GM18502 (cell line): ENCODE data around the gene PID1.

Experiments used
- ATAC-seq: cut with Tn5 transposase; IDR thresholded peaks from one replicate; pipeline ENCODE4 v1.9.1; 2021; ENCODE audit warnings: mild to moderate bottlenecking; ENCODE audit not compliant: unreplicated experiment, poor library complexity

PID1 gene

DNA sequence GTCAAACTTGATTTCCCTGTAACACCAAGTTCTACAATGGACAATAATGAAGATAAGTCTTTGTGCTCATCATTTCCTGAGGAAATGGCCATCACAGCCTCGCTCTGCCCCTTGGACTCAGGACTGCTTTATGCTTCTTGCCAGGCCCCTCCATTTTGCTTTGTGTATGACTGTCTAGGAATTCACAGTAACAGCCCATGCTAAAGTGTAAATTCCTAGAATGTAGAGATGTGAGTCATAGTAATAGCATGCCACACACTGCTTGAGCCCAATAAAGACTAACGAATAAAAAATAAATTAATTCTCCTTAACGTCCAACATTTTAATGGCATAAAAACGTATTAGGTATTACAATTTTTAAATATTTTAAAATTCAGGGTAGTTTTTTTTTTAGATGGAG lies 226.5 kb downstream of the PID1 start:
- no peak for ATAC-seq

DNA sequence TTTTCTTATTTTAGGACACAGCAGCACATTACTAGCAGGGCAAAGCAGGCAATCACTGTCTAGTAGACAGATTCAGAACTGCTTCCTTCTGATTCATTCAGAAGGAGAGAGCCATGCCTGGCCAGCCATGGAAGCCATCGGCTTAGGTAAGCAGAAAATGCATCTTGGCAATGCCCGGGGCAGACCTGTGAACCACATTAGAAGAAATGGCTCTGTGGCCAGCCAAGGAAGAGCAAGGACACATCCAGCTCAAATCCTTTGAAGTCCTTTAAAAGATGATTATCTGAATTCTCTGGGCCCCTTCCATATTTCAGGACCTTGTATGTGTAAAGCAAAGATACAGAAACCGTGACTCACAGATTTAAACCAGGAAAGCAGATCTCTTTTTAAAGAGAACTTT lies 227.4 kb downstream of the PID1 start:
- ATAC-seq = no peak

DNA sequence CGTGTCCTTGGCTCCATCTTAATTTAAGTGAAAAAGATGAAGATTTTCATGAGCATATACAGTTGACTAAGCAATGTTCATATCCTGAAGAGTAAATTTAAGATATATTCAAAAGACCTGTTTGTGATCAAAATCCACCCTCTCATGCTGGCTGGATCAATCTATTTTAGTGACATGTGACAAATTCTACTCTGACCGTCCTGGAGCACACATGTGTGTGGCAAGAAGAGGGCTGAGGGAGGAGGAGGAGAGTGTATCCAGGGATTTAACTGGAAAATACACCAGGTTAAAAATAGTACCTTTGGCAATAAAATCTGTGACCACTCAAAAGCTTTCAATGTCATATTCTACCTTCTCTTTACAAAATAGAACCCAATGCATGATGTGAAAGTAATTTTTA lies 228.7 kb downstream of the PID1 start:
- ATAC-seq = no peak

GRCh38 chr2:229041691-229042090 lies 229.4 kb downstream of the PID1 start:
- no peak for ATAC-seq

DNA sequence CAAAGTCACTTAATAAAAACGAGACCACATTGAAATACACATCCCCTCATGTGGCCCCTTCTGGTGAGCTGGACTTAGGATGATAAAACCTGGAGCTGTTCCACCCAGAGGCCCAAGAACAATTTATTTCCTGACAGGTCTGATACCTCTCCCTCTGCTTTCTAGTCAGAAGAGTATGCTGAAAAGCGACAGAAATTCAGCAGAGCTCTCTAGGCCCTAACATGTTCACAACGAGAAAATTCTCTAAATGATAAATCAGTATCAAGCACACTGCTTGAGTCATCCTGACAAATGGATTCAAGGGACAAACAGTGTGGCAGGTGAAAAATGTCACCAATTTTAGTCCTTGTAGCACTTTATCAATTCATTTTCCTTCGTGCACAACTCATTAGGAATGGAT lies 233.5 kb downstream of the PID1 start:
- ATAC-seq = no peak

- no peak for ATAC-seq
These were observed 237.3 kb downstream of the PID1 start for GRCh38 chr2:229033816-229034215.

DNA sequence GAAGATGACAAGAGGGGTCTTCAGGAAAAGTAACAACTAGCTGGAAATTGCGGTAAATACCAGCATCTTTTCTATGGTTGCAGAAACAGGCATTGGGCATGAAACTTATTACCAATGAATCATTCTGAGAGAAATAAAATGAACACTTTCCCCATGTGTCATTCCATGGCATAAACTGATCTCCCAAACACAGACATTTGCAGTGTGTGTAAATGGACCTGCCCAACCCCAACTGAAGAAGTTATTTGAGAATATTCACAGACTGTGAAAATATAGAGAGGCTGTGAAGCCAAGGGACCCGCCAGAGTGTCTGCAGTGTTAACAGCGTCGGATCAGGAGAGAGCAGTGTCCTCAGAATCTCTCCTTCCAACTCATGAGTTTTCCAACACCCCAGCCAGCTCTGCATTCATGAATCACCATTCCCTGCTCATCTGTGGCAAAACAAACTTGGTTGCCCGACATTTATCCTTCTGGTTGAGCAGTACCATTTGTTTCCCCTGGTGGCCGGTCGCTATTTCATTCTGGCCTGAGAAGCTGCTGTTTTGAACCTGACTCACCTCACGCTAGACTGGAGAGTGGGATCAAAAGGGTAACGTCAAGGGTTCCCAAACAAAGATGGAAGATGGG lies 238.4 kb downstream of the PID1 start:
- ATAC-seq = no peak

DNA sequence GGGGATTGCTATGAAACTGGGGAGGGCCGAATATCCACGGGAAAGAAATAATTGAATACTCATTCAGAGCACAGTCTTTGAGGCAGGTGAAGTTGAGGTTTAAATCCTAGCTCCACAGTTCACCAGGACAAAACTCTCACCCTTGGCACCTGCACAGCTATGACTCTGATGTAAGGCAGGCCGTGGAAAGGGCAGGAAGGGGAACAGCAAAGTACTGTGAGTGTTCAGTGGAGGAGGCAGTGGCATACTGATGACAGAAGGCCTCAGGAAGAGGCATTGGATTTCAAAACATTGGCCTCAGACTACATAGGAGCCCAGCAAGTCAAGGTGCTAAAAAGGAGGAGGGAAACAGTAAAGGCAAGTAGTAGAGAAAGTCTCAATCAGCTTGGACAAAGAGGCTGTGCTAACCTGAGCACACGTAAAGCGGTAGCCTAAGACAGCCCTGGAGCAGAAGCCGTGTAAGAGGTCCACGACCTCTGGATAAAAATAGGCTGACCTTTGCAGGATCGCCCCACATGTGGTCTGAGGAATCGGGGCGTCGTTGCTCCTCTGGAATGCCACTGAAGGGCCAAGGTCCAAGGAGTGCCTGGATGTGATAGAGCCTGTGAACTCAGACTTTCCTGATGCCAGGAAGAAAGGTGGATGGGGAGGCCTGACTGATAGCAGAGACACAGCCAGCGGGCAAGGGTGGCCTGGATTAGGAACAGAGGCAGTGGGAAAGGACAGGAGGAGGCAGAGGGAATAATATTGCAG lies 243.6 kb downstream of the PID1 start:
- no peak for ATAC-seq

DNA sequence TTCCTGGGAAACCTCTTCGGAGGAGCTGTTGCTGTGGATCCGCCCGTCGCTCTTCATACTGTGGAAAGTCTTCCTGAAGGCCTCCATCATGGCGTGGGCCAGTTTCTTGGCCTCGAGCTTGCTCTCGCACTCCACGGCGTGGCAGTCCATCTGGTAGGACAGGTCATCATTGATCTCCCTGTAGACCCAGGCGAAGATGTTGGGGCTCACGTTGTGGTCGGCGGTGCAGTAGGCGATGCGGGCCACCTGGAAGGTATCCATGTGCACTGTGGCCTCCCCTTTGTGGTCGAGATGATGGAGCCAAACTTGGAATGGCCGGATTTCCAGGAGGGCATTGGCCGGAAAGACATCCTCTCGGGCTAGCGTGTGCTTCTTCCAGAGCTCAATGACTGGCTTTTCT lies 245.4 kb downstream of the PID1 start:
- ATAC-seq = no peak

- ATAC-seq = no peak
These were observed 248.4 kb downstream of the PID1 start for GRCh38 chr2:229022652-229023051.

- no peak for ATAC-seq
These were observed 249.0 kb downstream of the PID1 start for GRCh38 chr2:229022071-229022470.

- no peak for ATAC-seq
These were observed 261.3 kb downstream of the PID1 start for GRCh38 chr2:229009816-229010215.

- ATAC-seq = no peak
These were observed 267.8 kb downstream of the PID1 start for GRCh38 chr2:229003256-229003655.

GRCh38 chr2:229001196-229001595 lies 269.9 kb downstream of the PID1 start:
- no peak for ATAC-seq

- ATAC-seq = no peak
These were observed 271.8 kb downstream of the PID1 start for GRCh38 chr2:228999326-228999725.

DNA sequence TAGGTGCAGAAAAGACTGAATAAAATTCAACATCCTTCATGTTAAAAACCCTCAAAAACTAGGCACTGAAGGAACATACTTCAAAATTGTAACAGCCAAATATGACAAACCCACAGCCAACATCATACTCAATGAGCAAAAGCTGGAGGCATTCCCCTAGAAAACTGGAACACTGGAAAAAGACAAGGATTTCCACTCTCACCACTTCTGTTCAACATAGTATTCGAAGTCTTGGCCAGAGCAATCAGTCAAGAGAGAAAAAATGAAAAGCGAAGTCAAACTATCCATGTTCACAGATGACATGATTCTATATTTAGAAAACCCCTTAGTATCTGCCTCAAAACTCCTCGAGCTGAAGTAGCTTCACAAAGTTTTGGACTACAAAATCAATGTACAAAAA lies 282.3 kb downstream of the PID1 start:
- ATAC-seq = no peak

DNA sequence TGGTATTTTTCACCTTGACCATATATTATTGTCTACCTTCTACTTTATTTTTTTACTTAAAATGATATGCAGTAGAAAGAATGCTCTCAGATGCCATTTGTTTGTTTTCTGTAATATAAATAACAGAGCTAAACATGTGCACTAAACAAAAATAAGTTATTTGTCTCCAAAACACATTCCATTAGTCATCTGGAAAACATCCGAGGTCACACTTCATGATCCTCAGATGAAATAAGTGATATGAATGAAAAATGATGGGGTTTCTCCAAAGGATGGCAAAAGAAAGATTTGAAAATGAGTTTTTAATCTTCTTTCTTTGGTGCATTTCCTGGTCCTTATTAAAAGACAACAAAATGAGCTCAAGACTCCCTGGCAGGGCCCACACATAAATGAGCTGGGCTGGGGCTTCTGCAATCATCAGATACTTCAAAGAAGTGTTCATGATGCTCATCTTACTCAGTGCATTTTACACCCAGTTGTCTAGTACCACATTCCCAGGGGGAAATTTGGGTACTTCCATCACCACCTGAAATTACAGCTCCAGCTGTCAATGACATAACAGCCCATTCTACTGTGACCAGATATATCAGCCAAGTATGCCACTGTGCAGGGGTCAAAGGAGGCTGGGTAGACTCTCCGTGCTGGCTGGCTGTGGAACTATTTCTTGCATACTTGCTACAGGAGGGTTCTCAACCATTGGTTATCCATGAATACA lies 283.5 kb downstream of the PID1 start:
- no peak for ATAC-seq

- ATAC-seq = no peak
These were observed 284.1 kb downstream of the PID1 start for GRCh38 chr2:228986961-228987360.

GRCh38 chr2:228983700-228984099 lies 287.4 kb downstream of the PID1 start:
- ATAC-seq = no peak

DNA sequence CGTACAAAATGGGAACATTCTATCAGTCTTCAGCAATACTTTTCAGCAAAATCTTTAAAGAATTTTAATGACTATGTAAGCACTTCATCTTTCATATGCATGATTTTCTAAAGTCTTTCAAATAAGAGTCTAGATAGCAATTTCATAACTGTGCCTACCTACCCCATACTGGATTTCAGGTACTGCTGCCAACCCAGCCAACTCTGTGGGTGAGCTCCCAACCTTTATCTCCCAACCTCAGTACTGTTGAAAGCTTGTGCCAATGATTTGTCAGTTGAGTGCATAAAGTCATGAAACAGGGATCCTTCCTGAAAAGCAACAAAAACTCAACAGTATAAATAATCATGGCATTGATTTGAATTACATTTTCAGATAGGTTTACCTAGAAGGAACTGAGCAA lies 296.9 kb downstream of the PID1 start:
- no peak for ATAC-seq
